GM19467 (cell line): ENCODE data around the gene CACNA1A.

Source experiments
- ATAC-seq: cut with Tn5 transposase; IDR thresholded peaks from one replicate; pipeline ENCODE4 v1.9.1; 2021; ENCODE audit warnings: mild to moderate bottlenecking, moderate library complexity; ENCODE audit not compliant: unreplicated experiment

The CACNA1A gene

DNA sequence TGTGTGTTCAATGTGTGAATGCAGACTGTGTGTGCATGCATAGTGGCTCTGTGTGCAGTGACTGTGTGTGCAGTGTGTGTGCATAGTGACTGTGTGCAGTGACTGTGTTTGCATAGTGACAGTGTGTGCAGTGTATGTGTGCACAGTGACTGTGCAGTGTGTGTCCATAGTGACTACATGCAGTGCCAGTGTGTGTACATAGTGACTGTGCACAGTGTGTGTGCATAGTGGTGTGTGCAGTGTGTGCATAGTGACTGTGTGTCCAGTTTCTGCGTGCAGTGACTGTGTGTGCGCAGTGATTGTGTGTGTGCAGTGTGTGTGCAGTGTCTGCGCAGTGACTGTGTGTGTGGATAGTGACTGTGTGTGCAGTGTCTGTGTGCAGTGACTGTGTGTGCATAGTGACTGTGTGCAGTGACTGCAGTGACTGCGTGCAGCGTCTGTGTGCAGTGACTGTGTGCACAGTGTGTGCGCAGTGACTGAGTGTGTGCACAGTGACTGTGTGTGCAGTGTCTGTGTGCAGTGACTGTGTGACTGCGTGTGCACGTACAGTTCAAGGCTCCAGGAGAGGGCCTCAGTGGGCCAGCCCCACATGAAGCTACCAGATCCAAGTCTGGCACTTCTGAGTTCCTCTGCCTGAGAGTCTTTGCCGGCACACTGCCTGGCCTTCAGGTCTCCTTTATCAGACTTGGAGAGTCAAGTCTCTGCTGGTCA is 265.8 kb downstream of the CACNA1A start:
- no peak for ATAC-seq

DNA sequence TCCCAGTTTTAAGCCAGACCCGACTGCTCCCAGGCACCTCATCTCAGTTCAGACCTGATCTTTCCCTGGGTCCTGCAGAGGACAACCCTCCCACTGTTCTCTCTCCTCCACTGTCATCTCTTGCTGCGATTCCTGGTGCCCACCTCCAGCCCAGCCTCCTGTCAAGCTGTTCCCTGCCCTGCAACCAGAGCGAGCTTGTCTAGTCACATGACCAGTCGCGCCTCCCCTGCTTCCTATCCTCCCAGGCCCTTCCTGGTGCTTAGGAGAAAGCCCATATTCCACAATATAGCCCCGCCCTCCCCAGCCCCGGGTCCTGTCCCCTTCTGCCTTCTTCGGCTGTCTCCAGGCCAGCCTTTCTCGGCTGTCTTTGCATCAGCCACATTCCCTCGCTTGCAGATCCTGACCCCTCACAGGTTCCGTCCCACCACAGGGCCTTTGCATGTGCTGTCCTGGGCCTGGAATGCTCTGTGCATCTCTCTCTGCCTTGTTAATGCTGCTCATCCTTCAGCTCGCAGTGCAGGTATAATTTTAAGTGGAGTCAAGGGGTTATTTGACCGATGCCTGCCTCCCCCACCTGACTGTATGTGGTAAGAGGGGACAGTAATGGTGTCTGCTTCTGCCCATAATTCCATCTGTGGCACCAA is 267.3 kb downstream of the CACNA1A start:
- no peak for ATAC-seq

DNA sequence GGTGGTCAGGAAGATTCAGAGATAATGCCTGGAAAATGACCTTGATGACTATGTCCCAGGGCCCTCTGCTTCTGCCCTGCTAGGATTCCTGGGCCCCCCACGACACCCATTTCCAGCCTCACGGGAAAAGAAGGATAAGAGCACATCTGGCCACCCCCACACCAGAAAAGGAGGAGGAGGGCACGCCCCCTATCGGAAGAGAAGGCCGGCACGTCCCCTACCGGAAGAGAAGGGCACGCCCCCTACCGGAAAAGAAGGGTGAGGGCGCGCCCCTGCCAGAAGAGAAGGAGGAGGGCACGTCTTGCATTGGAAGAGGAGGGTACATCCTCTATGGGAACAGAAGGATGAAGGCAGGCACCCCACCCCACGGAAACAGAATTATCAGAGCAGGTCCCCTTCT is 271.8 kb downstream of the CACNA1A start:
- ATAC-seq, result no peak

DNA sequence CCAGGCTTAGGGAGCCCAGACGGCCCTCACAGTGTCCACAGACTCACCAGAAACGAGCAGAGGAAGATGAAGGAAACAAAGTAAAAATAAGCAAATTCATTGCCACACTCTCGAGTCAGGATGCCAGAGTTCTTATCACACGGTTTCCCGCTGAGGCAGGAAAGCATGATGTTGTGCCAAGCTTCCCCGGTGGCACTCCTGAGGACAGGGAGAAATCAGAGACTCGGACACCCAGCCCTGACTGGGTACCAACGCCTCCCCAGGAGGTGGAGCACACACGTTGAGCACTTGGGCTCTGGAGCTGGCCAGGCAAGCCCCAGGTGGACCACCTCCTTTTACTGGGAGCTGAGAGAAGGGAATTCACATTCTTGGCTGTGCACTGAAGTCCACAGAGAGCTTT is 274.6 kb downstream of the CACNA1A start:
- no peak for ATAC-seq

DNA sequence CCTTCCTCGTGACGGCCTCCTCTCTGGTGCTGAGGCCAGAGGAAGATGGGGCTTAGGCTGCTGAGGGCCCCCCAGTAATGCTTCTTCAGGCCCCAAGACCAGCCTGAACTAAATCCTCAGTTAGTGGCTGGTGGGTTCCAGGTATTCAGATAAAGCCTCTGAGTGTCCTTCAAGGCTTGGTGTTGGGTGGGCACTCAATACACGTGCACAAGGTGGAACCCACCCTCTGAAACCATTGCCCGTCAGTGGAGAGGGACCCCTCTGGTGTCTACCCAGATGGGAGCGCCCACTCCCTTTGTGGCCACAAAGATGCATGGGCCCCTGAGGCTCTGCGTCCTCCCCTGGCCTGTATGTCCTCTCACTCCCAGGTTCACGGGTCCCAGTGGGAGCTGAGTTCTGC is 277.0 kb downstream of the CACNA1A start:
- no peak for ATAC-seq

DNA sequence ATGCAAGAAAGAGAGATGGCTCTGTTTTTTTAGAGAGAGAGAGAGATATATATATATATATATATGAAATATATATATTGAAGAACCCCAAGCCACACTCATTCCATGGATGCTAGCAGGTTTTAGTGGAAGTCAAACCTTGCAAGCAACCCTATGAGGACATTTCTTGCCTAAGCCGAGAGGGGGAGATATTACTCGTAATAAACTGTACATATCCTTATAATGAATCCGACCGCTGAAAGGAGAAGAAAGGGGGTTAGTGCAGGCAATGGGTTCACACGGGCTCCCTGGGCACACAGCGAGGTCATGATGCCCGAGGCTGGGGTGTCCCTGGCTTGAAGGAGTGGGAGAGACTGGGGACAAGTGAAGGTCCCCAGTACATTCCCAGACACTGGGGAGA is 277.7 kb downstream of the CACNA1A start:
- ATAC-seq, result no peak

DNA sequence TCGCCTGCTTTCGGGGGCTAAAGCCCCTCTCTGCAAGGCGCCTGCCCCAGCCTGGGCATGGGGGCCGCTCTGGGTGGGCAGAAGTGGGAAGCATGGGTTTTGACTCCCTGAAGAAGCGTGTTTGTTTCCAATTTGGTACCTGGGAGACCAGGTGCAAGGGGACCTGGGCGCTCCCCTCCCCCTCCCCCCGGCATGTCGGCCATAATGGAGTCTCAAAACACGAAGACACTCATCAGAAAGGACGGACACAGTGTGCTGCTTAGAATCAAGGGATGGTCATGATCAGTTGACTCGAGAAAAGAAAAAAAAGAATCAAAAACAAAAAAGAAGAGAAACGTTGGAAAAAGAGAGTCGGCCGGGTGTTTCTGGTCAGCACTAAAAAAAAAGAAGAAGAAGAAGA is 279.3 kb downstream of the CACNA1A start:
- no peak for ATAC-seq

DNA sequence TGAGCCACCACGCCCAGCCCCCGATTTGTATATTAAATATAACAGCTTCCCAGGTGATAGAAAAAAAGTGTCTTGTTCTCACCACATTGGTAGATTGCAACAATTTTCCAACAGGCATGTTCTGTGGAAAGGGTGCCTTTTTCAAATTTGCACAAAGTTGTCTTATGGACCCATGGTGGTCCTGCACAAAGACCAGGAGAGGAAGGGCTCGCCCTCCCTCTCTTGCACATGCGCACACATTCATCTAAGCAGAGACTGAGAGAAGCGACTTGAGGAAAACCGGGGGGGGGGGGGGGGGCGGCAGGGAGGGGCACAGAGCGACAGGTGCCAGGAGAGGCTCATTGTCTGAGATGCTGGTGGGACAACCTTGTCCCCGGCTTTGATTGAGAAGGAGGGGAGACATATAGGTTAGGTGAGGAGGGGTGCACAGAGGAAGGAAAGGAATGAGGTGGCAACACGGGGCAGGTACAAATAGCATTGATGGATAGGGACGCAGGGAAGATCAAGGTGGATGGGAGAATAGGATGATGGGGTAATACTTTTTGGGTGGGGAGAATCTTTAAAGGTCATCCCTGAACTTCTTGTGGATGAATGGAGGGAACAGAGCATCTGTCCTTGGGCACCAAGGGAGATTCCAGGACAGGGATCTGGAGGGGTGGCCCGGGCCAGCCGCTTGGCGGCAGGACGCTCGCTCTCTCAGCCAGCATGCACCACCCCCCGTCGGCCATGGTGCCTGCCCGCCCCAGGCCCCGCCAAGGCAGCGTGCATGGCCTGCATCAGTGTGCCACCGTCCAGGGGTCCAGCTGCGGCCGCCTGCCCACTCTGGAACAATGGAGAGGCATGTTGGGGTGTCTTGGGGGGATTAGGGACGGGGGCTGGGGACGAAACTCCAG is 280.1 kb downstream of the CACNA1A start:
- ATAC-seq, result no peak

DNA sequence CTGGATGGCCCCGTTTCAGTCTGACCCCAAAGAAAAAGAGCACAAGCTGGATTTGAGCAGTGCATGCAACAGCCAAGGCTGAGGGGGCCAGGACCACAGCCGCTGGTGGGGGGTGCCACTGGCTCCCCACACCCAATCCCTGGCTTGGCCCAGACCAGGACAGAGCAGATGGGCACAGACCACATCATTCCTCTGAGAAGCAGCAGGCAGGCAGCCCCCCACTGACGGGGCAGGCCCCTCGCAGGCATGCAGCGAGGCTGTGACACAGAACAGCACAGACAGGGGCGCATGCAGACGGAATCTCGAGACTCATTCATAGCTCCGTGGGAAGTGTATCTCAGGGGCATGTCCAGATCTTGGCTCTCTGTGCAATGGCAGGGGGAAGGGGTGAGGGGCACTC is 281.2 kb downstream of the CACNA1A start:
- ATAC-seq, result no peak

DNA sequence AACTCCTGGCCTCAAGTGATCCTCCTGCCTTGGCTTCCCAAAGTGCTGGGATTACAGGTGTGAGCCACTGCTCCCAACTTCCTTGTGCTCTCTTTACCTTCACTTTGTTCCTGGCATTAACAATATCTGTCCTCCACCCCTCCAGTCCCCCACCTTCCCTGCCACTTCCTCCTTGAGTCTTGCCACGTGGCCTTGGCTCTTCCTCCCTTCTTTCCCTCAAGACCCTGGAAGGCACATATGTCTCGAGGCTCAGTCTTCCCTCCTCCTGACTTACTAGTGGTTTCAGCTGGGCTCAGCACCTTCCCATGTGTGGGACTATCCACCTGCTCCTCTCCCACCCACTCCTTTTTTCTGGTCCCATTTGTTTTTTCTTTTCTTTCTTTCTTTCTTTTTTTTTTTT is 285.4 kb downstream of the CACNA1A start:
- no peak for ATAC-seq

DNA sequence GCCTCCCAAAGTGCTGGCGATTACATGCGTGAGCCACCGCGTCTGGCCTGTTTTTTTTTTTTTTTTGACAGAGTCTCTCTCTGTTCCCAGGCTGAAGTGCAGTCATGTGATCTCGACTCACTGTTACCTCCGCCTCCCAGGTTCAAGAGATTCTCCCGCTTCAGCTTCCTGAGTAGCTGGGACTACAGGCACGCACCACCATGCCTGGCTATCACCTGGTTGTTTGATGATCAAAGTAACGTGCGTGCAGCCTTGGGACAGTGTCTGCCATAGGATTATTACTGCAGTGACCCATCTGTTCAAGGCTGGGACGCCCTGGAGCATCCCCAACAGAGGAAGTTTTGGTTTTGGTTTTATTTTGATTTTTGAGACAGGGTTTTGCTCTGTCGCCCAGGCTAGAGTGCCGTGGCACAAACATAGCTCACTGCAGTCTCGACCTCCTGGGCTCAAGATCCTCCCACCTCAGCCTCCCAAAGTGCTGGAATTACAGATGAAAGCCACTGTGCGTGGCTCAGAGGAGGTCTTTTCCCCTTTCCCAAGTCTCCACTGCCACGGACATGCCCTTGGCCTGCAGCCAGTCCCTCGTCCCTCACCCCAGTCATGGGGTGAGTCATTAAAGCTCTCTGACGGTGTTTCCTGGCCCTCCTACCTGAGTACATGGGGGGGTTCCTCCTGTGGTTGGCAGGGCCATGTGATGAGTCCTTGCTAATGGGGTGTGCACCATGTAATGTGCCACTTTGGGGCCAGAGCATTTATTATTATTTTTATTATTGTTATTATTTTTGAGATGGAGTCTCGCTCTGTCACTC is 290.5 kb downstream of the CACNA1A start:
- no peak for ATAC-seq

DNA sequence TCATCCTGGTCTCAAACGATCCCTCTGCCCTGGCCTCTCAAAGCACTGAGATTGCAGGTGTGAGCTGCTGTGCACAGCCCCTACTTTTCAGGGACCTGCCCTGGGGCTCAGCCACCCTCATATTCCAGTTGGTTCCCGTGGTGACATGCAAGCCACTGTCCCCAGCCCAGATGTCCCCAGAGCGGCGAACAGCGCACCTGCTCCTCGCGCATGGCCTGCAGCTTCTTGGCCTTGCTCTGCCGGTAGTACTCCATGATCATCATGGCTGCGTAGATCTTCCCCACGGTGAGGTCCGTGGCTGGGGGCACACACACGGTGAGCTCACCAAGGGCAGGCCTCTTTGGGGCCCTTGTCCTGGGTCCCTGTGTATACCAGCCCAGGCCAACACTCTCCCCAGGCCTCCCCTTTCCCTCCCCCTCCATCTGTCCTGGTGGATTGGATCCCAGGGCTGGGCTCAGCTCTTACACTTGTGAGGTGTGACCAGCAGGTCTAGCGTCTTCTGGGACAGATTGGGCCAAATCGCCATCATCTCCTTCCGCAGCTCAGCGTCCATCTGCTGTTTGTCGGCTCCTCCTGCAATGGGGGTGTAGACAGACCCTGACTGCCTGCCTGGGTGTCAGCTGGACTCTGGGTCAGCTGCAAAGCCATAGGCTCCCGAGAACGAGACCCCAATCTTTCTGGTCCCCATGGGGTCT is 292.1 kb downstream of the CACNA1A start:
- ATAC-seq, result no peak

DNA sequence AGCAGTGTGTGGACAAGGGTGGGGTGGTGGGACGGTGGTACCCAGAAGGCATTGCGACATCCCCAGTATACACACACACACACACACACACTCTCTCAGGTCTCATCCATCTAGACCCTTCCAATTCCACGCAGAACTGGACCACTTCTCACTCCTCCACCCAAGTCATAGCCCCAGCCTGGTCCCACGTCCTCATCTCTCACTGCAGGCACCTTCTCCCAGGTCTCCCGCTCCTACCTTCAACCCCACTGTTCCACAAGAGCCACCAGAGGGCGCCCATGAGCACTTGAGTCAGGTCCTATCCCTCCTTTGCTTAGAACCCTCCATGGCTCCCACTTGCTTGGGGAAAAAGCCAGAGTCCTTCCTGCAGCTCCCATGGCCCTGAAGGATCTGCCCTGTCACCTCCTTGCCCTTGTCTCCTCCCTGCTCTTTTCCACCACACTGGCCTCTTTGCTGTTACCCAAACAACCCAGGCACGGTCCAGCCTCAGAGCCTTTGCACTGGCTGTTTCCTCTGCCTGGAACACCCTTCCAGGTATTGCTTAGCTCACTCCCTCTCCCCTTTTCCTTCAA is 293.4 kb downstream of the CACNA1A start:
- ATAC-seq, result no peak

DNA sequence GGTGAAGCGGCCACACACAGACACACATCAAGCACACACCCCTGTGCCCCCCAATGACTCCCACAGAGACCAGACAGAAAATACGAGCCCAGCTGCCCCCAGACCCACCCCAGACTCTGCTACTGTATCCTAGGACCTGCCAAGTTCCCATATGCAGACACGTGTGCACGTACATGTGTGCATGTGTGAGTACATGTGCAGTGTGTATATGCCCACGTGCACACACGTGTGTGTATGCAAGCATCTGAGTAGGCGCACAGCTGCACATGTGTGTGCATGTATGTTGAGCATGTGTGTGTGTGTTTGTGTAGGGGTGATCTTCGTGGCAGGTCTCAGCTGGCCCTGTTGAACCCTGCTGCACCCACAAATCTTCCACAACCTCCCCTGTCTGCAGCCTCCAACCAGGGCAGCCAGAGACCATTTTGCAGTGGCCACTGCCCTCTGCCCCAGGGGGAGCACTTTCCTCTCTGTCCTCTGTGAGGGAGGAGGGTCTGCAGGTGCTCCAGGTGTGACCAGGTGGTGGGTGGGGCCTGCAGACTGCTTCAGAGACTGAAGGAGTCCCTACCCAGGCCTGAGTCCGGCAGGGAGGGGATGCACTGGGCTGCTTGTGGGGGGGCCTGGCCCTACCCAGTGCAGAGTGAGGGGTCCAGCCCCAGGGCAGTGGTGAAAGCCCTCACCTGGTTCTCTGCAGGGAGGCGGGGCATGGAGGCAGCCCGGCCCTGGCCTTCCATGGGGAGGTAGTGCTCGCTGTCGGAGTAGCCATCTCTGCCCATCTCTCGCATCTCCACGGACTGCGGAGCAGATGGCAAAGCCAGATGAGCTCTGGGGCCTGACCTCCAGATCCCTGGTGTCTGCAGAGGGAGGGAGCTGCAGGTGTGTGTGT is 294.6 kb downstream of the CACNA1A start:
- no peak for ATAC-seq

DNA sequence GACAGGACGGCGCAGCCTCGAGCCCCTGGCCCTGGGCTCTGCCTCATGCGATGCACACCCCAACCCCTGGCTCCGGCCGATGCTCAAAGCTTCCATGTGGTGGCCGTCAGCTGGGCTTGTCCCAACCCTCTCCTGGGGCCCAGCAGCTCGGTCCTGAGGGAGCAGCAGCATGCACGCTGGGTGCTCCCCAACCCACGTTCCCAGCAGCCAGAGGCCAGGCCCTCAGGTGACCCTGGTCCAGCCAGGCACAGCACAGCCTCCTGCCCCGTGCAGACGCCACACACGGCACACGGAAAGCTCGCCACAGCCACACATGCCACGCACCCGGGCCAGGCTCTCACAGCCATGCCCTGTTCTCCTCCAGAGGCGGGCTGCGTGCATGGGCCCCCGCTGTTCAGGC is 295.3 kb downstream of the CACNA1A start:
- no peak for ATAC-seq

DNA sequence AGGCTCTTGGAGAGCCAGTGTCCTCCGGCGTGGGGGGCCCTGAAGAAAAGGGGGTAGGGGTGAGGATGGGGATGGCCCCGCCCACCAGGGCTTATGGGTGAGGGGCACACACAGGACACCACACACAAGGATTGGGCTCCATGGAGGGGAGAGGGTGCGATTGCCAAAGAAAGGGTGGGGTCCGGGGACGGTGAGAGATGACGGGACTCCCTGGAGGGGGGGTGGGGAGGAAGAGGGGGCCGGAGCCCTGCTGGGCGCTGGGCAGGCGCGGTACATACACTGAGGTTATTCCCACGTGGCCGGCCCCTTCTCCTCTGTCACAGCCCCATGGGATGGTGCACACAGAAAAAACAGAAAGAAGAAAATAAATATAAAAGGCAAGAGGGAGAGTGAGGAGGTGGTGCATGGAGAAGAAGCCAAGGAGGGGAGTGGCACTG is 295.9 kb downstream of the CACNA1A start:
- no peak for ATAC-seq

DNA sequence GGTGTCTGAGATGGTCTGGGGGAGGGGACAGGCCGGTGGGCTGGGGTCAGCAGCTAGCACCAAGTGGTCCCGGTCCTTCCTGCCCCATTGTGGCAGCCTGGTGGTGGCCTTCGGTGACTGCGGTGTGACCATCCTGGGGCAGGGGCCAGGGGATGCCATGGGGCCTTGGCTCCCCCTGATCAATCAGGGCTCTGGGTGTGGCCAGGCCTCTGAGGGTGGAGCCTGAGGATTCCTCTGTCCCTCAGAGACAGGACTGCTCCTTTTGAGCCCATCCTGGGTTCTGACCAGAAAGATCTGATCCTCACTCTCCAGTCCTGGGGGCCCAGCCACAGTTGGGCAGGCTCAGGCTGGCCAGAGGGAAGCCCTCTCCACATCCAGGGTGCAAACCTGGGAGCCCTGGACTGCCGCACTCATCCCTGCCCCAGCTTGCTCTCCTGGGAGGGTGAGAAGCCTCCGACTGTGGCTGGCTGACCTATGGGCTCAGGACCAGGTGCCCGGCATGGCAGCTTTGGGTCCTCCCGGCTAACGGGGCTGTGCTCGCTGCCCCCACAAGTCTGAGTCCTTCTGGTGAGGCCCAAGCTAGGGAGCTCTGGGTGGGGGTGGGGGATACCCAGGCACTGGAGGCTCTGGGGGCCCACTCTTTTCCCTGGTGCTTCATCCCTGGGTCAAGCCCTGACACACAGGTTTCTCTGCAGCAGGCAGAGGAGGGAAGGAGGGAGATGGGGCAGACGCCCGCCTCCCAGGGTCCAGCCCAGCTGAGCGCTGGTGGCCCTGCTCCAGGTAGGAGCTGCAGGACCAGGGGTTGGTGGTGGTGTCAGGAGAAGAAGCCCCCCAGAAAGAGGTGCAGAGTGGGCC is 296.6 kb downstream of the CACNA1A start:
- no peak for ATAC-seq
